ENCODE results near the gene SLC34A1.

DNA sequence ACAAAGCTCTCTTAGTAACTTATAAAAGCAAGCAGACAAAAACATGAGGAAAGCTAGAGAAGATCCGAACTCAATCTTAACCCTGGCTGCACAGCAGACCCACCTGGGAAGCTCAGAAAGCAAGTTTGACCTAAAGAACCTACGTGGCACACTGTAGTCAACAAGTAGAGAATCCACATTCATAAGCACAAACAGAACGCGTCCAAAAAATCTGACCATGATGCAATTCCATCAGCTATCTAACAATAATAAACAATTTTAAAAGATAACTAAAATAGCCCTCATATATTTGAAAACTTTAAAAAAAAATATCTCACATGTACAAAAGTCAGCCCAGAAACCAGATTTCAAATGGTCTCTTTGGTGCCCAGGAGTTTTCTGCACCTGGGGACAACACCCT, 37.4 kb upstream of the SLC34A1 start:
- TF ChIP-seq, protein P1, sequence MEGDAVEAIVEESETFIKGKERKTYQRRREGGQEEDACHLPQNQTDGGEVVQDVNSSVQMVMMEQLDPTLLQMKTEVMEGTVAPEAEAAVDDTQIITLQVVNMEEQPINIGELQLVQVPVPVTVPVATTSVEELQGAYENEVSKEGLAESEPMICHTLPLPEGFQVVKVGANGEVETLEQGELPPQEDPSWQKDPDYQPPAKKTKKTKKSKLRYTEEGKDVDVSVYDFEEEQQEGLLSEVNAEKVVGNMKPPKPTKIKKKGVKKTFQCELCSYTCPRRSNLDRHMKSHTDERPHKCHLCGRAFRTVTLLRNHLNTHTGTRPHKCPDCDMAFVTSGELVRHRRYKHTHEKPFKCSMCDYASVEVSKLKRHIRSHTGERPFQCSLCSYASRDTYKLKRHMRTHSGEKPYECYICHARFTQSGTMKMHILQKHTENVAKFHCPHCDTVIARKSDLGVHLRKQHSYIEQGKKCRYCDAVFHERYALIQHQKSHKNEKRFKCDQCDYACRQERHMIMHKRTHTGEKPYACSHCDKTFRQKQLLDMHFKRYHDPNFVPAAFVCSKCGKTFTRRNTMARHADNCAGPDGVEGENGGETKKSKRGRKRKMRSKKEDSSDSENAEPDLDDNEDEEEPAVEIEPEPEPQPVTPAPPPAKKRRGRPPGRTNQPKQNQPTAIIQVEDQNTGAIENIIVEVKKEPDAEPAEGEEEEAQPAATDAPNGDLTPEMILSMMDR (conservative IDR thresholded peaks at IDR 0.05; ENCODE audit: low read length): no peak
- no peak for TF ChIP-seq EZH2phosphoT487 (IDR thresholded peaks at IDR 0.05; ENCODE audit: borderline replicate concordance, low read depth, low read length)

All from OCI-LY7 (cell line).